WTC11 (cell line): ENCODE measurements around the gene ARL15. TPM values are rescaled to one million over a fixed set of nuclear protein-coding genes. Genes with fewer than 3 reads are reported as not detected.
"Not testable (repeated sequence)": the region's sequence is repeated elsewhere in the genome, so short reads cannot be mapped to it uniquely, and the experiment has no call there.

Source experiments
- ATAC-seq: fragments of 200-7000 bp; cut with Tn5 transposase; 2 replicates; pipeline ENCODE4 v1.10.0; 2021; ENCODE audit warnings: mild to moderate bottlenecking, moderate library complexity
- CTCF ChIA-PET: fragments of 300-600 bp; sonication (Branson Sonifier 250); formaldehyde crosslinking; loops from one replicate; lab custom pipeline; 2021; ENCODE audit warnings: antibody characterized with exemption; lab: Charles Lee
- POLR2A ChIA-PET: fragments of 350-600 bp; sonication (Branson Sonifier 250); formaldehyde crosslinking; loops from one replicate; lab custom pipeline; 2021; ENCODE audit warnings: antibody characterized with exemption; lab: Charles Lee
- DNase-seq: peaks from one replicate; pipeline ENCODE4 v3.0.0; 2021; ENCODE audit warnings: low spot score
- H3K27ac Mint-ChIP-seq: 2 replicates; pipeline ENCODE4 v1.8.0; 2021; ENCODE audit warnings: mixed read lengths
- H3K27me3 Mint-ChIP-seq: 2 replicates; pipeline ENCODE4 v1.8.0; 2021; ENCODE audit warnings: low read depth, mild to moderate bottlenecking, moderate library complexity, mixed read lengths
- H3K36me3 Mint-ChIP-seq: 2 replicates; pipeline ENCODE4 v1.8.0; 2021; ENCODE audit warnings: mixed read lengths
- H3K4me1 Mint-ChIP-seq: 2 replicates; pipeline ENCODE4 v1.8.0; 2022; ENCODE audit warnings: mixed read lengths
- H3K4me3 Mint-ChIP-seq: 2 replicates; pipeline ENCODE4 v1.8.0; 2021; ENCODE audit warnings: mild to moderate bottlenecking, moderate library complexity, mixed read lengths
- H3K9me3 Mint-ChIP-seq: 2 replicates; pipeline ENCODE4 v1.8.0; 2021; ENCODE audit warnings: mixed read lengths
- CREB1 ChIP-seq: sonication (generic); formaldehyde crosslinking; IDR thresholded peaks from 2 replicates; pipeline ENCODE4 v1.8.0; 2023; ENCODE audit warnings: mild to moderate bottlenecking, missing genetic modification reagents
- HMGA2 ChIP-seq: fragments of 250-450 bp; sonication (Bioruptor Pico); IDR thresholded peaks from 2 replicates; pipeline ENCODE4 v1.4.0; 2021; ENCODE audit warnings: mild to moderate bottlenecking, moderate library complexity
- NR1H2 ChIP-seq: sonication (generic); formaldehyde crosslinking; IDR thresholded peaks from 2 replicates; pipeline ENCODE4 v1.9.0; 2021; ENCODE audit warnings: mild to moderate bottlenecking, moderate library complexity, missing genetic modification reagents
- NR2C2 ChIP-seq: sonication (generic); formaldehyde crosslinking; IDR thresholded peaks from 2 replicates; pipeline ENCODE4 v1.8.0; 2022; ENCODE audit warnings: mild to moderate bottlenecking, missing genetic modification reagents
- RELA ChIP-seq: sonication (generic); formaldehyde crosslinking; IDR thresholded peaks from 2 replicates; pipeline ENCODE4 v1.8.1; 2022; ENCODE audit warnings: missing genetic modification reagents, mild to moderate bottlenecking, borderline replicate concordance
- total RNA-seq: library from RNA; stranded (reverse); gene quantifications from 3 replicates; pipeline ENCODE4 v1.2.3, GENCODE V29; 2021
- TF ChIP-seq, protein P1 (sequence below): sonication (generic); formaldehyde crosslinking; IDR thresholded peaks from 2 replicates; pipeline ENCODE4 v1.8.1; 2023; ENCODE audit warnings: mild to moderate bottlenecking, missing genetic modification reagents, borderline replicate concordance
- TF ChIP-seq, protein P2 (sequence below): fragments of 250-450 bp; sonication (Bioruptor Pico); IDR thresholded peaks from 2 replicates; pipeline ENCODE4 v1.9.0; 2021; ENCODE audit warnings: mild to moderate bottlenecking, borderline replicate concordance
- TF ChIP-seq, protein P3 (sequence below): sonication (generic); formaldehyde crosslinking; IDR thresholded peaks from 2 replicates; pipeline ENCODE4 v1.8.0; 2022; ENCODE audit warnings: mild to moderate bottlenecking, missing genetic modification reagents
- TF ChIP-seq, protein P4 (sequence below): fragments of 250-450 bp; sonication (Bioruptor Pico); IDR thresholded peaks from 2 replicates; pipeline ENCODE4 v1.8.0; 2021; ENCODE audit warnings: mild to moderate bottlenecking
- TF ChIP-seq, protein P5 (sequence below): sonication (generic); formaldehyde crosslinking; IDR thresholded peaks from 2 replicates; pipeline ENCODE4 v1.8.1; 2022; ENCODE audit warnings: mild to moderate bottlenecking, missing genetic modification reagents, moderate library complexity, borderline replicate concordance
- TF ChIP-seq, protein P6 (sequence below): fragments of 250-450 bp; sonication (Bioruptor Pico); IDR thresholded peaks from 2 replicates; pipeline ENCODE4 v1.9.0; 2021; ENCODE audit warnings: mild to moderate bottlenecking

ARL15 gene
- total RNA-seq, 1 experiment from 2014 or later: 20.1 TPM

DNA sequence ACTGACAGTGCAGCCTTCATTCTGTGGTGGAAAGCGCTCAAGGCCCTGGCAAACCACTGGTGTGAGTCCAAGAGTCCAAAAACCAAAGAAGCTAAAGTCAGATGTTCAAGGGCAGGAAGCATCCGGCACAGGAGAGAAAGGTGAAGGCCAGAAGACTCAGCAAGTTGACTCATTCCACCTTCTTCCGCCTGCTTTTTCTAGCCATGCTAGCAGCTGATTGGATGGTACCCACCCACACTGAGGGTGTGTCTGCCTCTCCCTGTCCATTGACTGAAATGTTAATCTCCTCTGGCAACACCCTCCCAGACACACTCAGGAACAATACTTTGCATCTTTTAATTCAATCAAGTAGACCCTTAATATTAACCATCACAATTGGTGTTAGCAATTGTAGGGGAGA, 453.9 kb downstream of the ARL15 start (continued):
- TF ChIP-seq, protein P1, sequence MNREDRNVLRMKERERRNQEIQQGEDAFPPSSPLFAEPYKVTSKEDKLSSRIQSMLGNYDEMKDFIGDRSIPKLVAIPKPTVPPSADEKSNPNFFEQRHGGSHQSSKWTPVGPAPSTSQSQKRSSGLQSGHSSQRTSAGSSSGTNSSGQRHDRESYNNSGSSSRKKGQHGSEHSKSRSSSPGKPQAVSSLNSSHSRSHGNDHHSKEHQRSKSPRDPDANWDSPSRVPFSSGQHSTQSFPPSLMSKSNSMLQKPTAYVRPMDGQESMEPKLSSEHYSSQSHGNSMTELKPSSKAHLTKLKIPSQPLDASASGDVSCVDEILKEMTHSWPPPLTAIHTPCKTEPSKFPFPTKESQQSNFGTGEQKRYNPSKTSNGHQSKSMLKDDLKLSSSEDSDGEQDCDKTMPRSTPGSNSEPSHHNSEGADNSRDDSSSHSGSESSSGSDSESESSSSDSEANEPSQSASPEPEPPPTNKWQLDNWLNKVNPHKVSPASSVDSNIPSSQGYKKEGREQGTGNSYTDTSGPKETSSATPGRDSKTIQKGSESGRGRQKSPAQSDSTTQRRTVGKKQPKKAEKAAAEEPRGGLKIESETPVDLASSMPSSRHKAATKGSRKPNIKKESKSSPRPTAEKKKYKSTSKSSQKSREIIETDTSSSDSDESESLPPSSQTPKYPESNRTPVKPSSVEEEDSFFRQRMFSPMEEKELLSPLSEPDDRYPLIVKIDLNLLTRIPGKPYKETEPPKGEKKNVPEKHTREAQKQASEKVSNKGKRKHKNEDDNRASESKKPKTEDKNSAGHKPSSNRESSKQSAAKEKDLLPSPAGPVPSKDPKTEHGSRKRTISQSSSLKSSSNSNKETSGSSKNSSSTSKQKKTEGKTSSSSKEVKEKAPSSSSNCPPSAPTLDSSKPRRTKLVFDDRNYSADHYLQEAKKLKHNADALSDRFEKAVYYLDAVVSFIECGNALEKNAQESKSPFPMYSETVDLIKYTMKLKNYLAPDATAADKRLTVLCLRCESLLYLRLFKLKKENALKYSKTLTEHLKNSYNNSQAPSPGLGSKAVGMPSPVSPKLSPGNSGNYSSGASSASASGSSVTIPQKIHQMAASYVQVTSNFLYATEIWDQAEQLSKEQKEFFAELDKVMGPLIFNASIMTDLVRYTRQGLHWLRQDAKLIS (CRISPR knock-in tag): no peak
- no peak for TF ChIP-seq HMGA2 (CRISPR knock-in tag)
- TF ChIP-seq, protein P2, sequence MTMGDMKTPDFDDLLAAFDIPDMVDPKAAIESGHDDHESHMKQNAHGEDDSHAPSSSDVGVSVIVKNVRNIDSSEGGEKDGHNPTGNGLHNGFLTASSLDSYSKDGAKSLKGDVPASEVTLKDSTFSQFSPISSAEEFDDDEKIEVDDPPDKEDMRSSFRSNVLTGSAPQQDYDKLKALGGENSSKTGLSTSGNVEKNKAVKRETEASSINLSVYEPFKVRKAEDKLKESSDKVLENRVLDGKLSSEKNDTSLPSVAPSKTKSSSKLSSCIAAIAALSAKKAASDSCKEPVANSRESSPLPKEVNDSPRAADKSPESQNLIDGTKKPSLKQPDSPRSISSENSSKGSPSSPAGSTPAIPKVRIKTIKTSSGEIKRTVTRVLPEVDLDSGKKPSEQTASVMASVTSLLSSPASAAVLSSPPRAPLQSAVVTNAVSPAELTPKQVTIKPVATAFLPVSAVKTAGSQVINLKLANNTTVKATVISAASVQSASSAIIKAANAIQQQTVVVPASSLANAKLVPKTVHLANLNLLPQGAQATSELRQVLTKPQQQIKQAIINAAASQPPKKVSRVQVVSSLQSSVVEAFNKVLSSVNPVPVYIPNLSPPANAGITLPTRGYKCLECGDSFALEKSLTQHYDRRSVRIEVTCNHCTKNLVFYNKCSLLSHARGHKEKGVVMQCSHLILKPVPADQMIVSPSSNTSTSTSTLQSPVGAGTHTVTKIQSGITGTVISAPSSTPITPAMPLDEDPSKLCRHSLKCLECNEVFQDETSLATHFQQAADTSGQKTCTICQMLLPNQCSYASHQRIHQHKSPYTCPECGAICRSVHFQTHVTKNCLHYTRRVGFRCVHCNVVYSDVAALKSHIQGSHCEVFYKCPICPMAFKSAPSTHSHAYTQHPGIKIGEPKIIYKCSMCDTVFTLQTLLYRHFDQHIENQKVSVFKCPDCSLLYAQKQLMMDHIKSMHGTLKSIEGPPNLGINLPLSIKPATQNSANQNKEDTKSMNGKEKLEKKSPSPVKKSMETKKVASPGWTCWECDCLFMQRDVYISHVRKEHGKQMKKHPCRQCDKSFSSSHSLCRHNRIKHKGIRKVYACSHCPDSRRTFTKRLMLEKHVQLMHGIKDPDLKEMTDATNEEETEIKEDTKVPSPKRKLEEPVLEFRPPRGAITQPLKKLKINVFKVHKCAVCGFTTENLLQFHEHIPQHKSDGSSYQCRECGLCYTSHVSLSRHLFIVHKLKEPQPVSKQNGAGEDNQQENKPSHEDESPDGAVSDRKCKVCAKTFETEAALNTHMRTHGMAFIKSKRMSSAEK: no peak
- TF ChIP-seq, protein P3, sequence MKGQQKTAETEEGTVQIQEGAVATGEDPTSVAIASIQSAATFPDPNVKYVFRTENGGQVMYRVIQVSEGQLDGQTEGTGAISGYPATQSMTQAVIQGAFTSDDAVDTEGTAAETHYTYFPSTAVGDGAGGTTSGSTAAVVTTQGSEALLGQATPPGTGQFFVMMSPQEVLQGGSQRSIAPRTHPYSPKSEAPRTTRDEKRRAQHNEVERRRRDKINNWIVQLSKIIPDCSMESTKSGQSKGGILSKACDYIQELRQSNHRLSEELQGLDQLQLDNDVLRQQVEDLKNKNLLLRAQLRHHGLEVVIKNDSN: no peak
- TF ChIP-seq, protein P4, sequence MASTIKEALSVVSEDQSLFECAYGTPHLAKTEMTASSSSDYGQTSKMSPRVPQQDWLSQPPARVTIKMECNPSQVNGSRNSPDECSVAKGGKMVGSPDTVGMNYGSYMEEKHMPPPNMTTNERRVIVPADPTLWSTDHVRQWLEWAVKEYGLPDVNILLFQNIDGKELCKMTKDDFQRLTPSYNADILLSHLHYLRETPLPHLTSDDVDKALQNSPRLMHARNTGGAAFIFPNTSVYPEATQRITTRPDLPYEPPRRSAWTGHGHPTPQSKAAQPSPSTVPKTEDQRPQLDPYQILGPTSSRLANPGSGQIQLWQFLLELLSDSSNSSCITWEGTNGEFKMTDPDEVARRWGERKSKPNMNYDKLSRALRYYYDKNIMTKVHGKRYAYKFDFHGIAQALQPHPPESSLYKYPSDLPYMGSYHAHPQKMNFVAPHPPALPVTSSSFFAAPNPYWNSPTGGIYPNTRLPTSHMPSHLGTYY (CRISPR knock-in tag): no peak
- TF ChIP-seq, protein P5, sequence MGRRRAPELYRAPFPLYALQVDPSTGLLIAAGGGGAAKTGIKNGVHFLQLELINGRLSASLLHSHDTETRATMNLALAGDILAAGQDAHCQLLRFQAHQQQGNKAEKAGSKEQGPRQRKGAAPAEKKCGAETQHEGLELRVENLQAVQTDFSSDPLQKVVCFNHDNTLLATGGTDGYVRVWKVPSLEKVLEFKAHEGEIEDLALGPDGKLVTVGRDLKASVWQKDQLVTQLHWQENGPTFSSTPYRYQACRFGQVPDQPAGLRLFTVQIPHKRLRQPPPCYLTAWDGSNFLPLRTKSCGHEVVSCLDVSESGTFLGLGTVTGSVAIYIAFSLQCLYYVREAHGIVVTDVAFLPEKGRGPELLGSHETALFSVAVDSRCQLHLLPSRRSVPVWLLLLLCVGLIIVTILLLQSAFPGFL (CRISPR knock-in tag): no peak
- TF ChIP-seq, all 79 proteins: peak for 0

DNA sequence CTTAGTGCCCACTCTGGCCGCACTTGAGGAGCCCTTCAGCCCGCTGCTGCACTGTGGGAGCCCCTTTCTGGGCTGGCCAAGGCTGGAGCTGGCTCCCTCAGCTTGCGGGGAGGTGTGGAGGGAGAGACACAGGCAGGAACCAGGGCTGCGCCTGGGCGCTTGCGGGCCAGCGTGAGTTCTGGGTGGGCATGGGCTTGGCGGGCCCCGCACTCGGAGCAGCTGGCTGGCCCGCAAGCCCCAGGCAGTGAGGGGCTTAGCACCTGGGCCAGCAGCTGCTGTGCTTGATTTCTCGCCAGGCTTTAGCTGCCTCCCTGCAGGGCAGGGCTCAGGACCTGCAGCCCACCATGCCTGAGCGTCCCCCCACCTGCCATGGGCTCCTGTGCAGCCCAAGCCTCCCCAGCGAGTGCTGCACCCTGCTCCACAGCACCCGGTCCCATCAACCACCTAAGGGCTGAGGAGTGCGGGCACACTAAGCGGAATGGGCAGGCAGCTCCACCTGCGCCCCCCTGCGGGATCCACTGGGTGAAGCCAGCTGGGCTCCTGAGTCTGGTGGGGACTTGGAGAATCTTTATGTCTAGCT, 473.4 kb downstream of the ARL15 start:
- DNase-seq, H3K27me3 Mint-ChIP-seq, H3K4me1 Mint-ChIP-seq, H3K4me3 Mint-ChIP-seq, POLR2A ChIA-PET, H3K27ac Mint-ChIP-seq, ATAC-seq, CTCF ChIA-PET: not testable (repeated sequence)
- Mint-ChIP-seq H3K9me3 (peaks cover 52% of the 10 kb centered on the region), H3K36me3 (peaks cover 17% of the 10 kb centered on the region)

DNA sequence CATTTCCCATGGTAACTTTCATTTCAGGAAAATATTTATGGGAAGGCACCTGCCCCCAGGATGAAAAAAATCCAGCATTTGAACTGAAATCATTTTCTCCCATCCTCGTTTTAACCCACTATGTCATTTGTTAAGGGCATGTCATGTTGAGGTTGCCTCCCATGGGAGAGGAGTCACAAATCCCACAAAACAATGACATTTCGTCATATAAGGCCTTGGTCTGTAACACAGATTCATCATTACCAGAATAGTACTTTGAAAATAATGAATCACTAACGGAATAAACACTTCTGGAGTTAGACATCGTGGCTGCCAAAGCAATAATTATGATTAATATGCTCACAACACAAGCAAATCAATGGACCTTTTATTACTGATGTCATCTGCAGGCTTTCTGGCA, 475.9 kb downstream of the ARL15 start:
- H3K9me3 Mint-ChIP-seq: peaks cover 44% of the 10 kb centered on the region
- H3K4me3 Mint-ChIP-seq: no peak overlapping the region
- POLR2A ChIA-PET: no interaction called here
- TF ChIP-seq RELA: no peak
- no peak for TF ChIP-seq NR1H2 (CRISPR knock-in tag)
- TF ChIP-seq, protein P1 (CRISPR knock-in tag): no peak
- TF ChIP-seq, protein P6, sequence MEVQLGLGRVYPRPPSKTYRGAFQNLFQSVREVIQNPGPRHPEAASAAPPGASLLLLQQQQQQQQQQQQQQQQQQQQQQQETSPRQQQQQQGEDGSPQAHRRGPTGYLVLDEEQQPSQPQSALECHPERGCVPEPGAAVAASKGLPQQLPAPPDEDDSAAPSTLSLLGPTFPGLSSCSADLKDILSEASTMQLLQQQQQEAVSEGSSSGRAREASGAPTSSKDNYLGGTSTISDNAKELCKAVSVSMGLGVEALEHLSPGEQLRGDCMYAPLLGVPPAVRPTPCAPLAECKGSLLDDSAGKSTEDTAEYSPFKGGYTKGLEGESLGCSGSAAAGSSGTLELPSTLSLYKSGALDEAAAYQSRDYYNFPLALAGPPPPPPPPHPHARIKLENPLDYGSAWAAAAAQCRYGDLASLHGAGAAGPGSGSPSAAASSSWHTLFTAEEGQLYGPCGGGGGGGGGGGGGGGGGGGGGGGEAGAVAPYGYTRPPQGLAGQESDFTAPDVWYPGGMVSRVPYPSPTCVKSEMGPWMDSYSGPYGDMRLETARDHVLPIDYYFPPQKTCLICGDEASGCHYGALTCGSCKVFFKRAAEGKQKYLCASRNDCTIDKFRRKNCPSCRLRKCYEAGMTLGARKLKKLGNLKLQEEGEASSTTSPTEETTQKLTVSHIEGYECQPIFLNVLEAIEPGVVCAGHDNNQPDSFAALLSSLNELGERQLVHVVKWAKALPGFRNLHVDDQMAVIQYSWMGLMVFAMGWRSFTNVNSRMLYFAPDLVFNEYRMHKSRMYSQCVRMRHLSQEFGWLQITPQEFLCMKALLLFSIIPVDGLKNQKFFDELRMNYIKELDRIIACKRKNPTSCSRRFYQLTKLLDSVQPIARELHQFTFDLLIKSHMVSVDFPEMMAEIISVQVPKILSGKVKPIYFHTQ: no peak
- TF ChIP-seq, protein P4 (CRISPR knock-in tag): no peak
- no peak for TF ChIP-seq CREB1
- TF ChIP-seq NR2C2: no peak

More for the DNA sequence above, 475.9 kb downstream of the ARL15 start:
- Mint-ChIP-seq H3K4me1 (no peaks in the 10 kb centered on the region), H3K36me3 (peaks cover 16% of the 10 kb centered on the region), H3K27me3 (no peaks in the 10 kb centered on the region), H3K27ac (no peak overlapping the region)
- DNase-seq (no peak), ATAC-seq (no peak)
- CTCF ChIA-PET: no interaction called here
